Epithelial cell of esophagus (primary cell): ENCODE data around the gene CHGA.

Experiments
- DNase-seq: peaks from one replicate; pipeline ENCODE4 v3.0.0; 2010; ENCODE audit warnings: low read depth
- H3K4me3 ChIP-seq: 2 replicates; pipeline ENCODE4 v1.5.1; 2011; ENCODE audit warnings: mild to moderate bottlenecking, low read length, control low read depth
- CTCF ChIP-seq: IDR thresholded peaks from 2 replicates; pipeline ENCODE4 v1.5.1; 2011; ENCODE audit warnings: low read depth, mild to moderate bottlenecking, low read length, control low read depth, inconsistent platforms; ENCODE audit not compliant: insufficient read depth; ENCODE audit errors: missing control alignments

CHGA gene

GRCh38 chr14:92970271-92970670 lies 47.3 kb downstream of the CHGA start:
- H3K4me3 ChIP-seq, result no peak overlapping the region
- no peak for DNase-seq
- no peak for TF ChIP-seq CTCF

DNA sequence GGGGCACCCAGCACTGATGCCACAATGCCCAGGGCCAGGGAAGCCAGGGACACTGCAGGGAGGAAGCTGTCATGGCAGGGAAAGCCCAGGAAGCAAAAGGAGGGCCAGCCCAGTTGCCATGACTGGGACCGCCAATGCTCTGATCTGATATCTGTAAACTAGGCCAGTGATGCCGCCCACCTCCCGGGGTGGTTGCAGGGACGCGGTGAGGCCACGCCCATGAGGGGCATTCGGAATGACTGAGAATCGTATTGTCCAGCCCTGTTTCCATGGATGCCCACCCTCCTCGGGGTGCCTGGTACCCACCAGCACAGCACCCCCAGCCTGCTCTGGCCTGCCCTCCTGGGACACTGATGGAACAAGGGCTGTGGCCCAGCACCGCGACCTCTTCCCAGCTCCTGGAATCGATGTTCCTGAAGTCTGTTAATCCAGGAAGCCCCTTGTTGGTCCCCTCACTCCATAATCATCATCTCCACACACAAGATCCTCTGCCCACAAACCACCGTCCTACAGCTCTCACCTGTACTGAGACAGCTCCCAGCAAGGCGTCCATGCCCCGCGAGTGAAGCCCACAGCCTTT lies 48.7 kb downstream of the CHGA start:
- DNase-seq, result no peak
- no peak overlapping the region for H3K4me3 ChIP-seq
- no peak for TF ChIP-seq CTCF

- no peak overlapping the region for H3K4me3 ChIP-seq
- peak; percentile 84 for TF ChIP-seq CTCF
- DNase-seq, result peak; percentile 61
These were observed 50.4 kb downstream of the CHGA start for GRCh38 chr14:92973261-92973797.

DNA sequence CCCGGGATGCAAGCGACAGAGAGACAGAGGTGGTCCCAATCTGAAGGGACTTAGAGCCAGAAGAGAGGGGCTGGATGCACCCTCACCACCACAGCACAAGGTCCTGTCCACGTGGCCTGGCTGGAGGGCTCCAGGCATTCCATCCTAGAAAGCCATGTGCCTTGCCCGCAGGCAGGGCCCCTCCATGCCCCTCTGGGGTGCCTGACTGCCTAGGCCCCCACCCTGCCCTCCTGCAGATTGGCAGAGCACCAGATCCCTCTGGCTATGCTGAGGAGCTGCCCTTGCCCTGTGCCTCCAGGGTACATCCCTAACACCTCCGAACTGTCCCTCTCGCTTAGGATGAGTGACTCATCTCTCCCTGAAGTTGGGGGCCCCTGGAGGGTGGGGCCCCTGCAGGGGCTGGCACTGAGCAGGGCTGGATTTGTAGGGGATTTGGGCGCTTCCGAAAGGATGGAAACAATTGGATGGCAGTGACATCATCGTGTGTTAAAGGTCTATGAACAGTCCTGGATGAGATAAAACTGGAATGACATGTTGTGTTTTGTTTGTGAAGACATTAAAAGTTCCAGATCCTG lies 50.9 kb downstream of the CHGA start:
- DNase-seq, result no peak
- no peak overlapping the region for H3K4me3 ChIP-seq
- TF ChIP-seq CTCF, result no peak

GRCh38 chr14:92974541-92975345 lies 51.8 kb downstream of the CHGA start:
- H3K4me3 ChIP-seq, result no peak overlapping the region
- DNase-seq, result no peak

DNA sequence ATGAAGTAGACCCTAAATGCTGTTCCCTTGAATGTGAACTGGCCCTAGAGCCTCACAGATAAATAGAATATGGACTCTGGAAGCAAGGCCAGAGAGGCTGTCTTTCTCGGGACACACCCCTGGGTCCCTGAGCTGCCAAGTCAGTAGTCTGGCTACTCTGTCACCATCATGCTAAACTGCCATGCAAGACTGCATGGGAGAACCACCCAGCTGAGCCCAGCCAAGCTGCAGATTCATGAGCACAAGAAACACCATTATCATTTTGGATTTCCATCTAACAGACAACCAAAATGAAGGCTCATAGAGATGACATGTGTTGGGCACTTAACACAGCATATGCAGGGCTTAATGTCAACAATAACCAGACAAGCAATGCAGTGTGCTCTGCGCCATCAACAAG lies 53.3 kb downstream of the CHGA start:
- no peak for TF ChIP-seq CTCF

More at GRCh38 chr14:92974541-92975345, 51.8 kb downstream of the CHGA start:
- no peak for TF ChIP-seq CTCF

More for the DNA sequence above, 53.3 kb downstream of the CHGA start:
- H3K4me3 ChIP-seq, result no peak overlapping the region
- no peak for DNase-seq
